ENCODE measurements around the gene TMED4.

The TMED4 gene

GRCh38 chr7:44534087-44534486, 47.9 kb downstream of the TMED4 start:
- Histone ChIP-seq H3K27ac (ENCODE audit: low read length) (no peak overlapping the region), H3K27me3 (ENCODE audit: control insufficient read depth, insufficient read depth, low read length) (no peaks in the 10 kb centered on the region), H3K9me3 (ENCODE audit: control insufficient read depth, low read depth, low read length) (no peaks in the 10 kb centered on the region), H3K36me3 (ENCODE audit: control insufficient read depth, low read depth, low read length) (no peaks in the 10 kb centered on the region), H3K9ac (ENCODE audit: low read length) (no peak overlapping the region), H3K4me1 (ENCODE audit: control insufficient read depth, low read depth, low read length) (no peaks in the 10 kb centered on the region), H3K4me3 (ENCODE audit: low read length) (no peak overlapping the region)

GRCh38 chr7:44533301-44534055, 48.6 kb downstream of the TMED4 start:
- Histone ChIP-seq H3K36me3 (ENCODE audit: control insufficient read depth, low read depth, low read length) (no peaks in the 10 kb centered on the region), H3K4me3 (ENCODE audit: low read length) (no peak overlapping the region), H3K4me1 (ENCODE audit: control insufficient read depth, low read depth, low read length) (no peaks in the 10 kb centered on the region), H3K9me3 (ENCODE audit: control insufficient read depth, low read depth, low read length) (no peaks in the 10 kb centered on the region), H3K27ac (ENCODE audit: low read length) (no peak overlapping the region), H3K27me3 (ENCODE audit: control insufficient read depth, insufficient read depth, low read length) (no peaks in the 10 kb centered on the region), H3K9ac (ENCODE audit: low read length) (no peak overlapping the region)

- Histone ChIP-seq H3K4me1 (ENCODE audit: control insufficient read depth, low read depth, low read length) (no peaks in the 10 kb centered on the region), H3K27me3 (ENCODE audit: control insufficient read depth, insufficient read depth, low read length) (no peaks in the 10 kb centered on the region), H3K9me3 (ENCODE audit: control insufficient read depth, low read depth, low read length) (no peaks in the 10 kb centered on the region), H3K36me3 (ENCODE audit: control insufficient read depth, low read depth, low read length) (no peaks in the 10 kb centered on the region), H3K9ac (ENCODE audit: low read length) (no peak overlapping the region), H3K27ac (ENCODE audit: low read length) (no peak overlapping the region), H3K4me3 (ENCODE audit: low read length) (no peak overlapping the region)
These were observed 50.3 kb downstream of the TMED4 start for GRCh38 chr7:44531421-44532380.

GRCh38 chr7:44530990-44531389, 51.0 kb downstream of the TMED4 start:
- no peaks in the 10 kb centered on the region for H3K27me3 ChIP-seq (ENCODE audit: control insufficient read depth, insufficient read depth, low read length)

More at GRCh38 chr7:44530990-44531389, 51.0 kb downstream of the TMED4 start:
- Histone ChIP-seq H3K4me3 (ENCODE audit: low read length) (no peak overlapping the region), H3K36me3 (ENCODE audit: control insufficient read depth, low read depth, low read length) (no peaks in the 10 kb centered on the region), H3K9me3 (ENCODE audit: control insufficient read depth, low read depth, low read length) (no peaks in the 10 kb centered on the region), H3K9ac (ENCODE audit: low read length) (no peak overlapping the region), H3K27ac (ENCODE audit: low read length) (no peak overlapping the region), H3K4me1 (ENCODE audit: control insufficient read depth, low read depth, low read length) (no peaks in the 10 kb centered on the region)
